Endothelial cell (in vitro differentiated cells): ENCODE measurements around the gene TRIM5. TPM values are rescaled to one million over a fixed set of nuclear protein-coding genes. Genes with fewer than 3 reads are reported as not detected.
A peak's percentile ranks its signal among the peaks of the same experiment; 100 is the strongest.
"Not testable (repeated sequence)": the region's sequence is repeated elsewhere in the genome, so short reads cannot be mapped to it uniquely, and the experiment has no call there.

Source experiments
- DNase-seq: peaks from one replicate; pipeline ENCODE4 v3.0.0; 2021; ENCODE audit warnings: low spot score
- H3K27ac Mint-ChIP-seq: one replicate; pipeline ENCODE4 v1.8.0; 2021; ENCODE audit warnings: mixed read lengths, inconsistent platforms; ENCODE audit not compliant: unreplicated experiment
- H3K27me3 Mint-ChIP-seq: one replicate; pipeline ENCODE4 v1.8.0; 2021; ENCODE audit warnings: mild to moderate bottlenecking, moderate library complexity, mixed read lengths, inconsistent platforms; ENCODE audit not compliant: unreplicated experiment
- H3K36me3 Mint-ChIP-seq: one replicate; pipeline ENCODE4 v1.8.0; 2021; ENCODE audit warnings: mild to moderate bottlenecking, low read depth, mixed read lengths, inconsistent platforms; ENCODE audit not compliant: unreplicated experiment
- H3K4me1 Mint-ChIP-seq: one replicate; pipeline ENCODE4 v1.8.0; 2021; ENCODE audit warnings: mild to moderate bottlenecking, mixed read lengths, inconsistent platforms; ENCODE audit not compliant: unreplicated experiment
- H3K4me3 Mint-ChIP-seq: one replicate; pipeline ENCODE4 v1.8.0; 2021; ENCODE audit warnings: mild to moderate bottlenecking, mixed read lengths, inconsistent platforms; ENCODE audit not compliant: unreplicated experiment
- H3K9me3 Mint-ChIP-seq: one replicate; pipeline ENCODE4 v1.8.0; 2021; ENCODE audit warnings: mixed read lengths, inconsistent platforms; ENCODE audit not compliant: unreplicated experiment
- CTCF ChIP-seq: fragments of 200-600 bp; sonication (generic); IDR thresholded peaks from one replicate; pipeline ENCODE4 v1.5.0; 2021; ENCODE audit warnings: antibody characterized with exemption; ENCODE audit not compliant: unreplicated experiment
- total RNA-seq: library from RNA; stranded (reverse); fragmentation: NEBNext Ultra II Directional; extraction: Animal tissue kit (Norgen Biotek cat#: 25700); gene quantifications from one replicate; pipeline ENCODE4 v1.2.1, GENCODE V29; 2021; ENCODE audit not compliant: unreplicated experiment

Gene TRIM5
- total RNA-seq, 1 donor from 2014 or later: 114 TPM

GRCh38 chr11:5719703-5720495, 35.0 kb upstream of the TRIM5 start:
- H3K4me3 Mint-ChIP-seq: peak overlapping the region; percentile 54
- no peaks in the 10 kb centered on the region for H3K9me3 Mint-ChIP-seq
- H3K27ac Mint-ChIP-seq: no peak overlapping the region
- H3K4me1 Mint-ChIP-seq: peaks cover 4% of the 10 kb centered on the region
- no peak for DNase-seq
- peaks cover 1% of the 10 kb centered on the region for H3K27me3 Mint-ChIP-seq
- TF ChIP-seq CTCF: no peak
- H3K36me3 Mint-ChIP-seq: peaks cover 35% of the 10 kb centered on the region

GRCh38 chr11:5716518-5716917, 31.6 kb upstream of the TRIM5 start:
- DNase-seq, H3K27ac Mint-ChIP-seq, H3K4me1 Mint-ChIP-seq, H3K27me3 Mint-ChIP-seq, H3K9me3 Mint-ChIP-seq: not testable (repeated sequence)
- peaks cover 30% of the 10 kb centered on the region for H3K36me3 Mint-ChIP-seq
- H3K4me3 Mint-ChIP-seq: peak overlapping the region; percentile 62

- DNase-seq: no peak
- H3K27me3 Mint-ChIP-seq: peaks cover 1% of the 10 kb centered on the region
- peak overlapping the region; percentile 82 for H3K27ac Mint-ChIP-seq
- no peak overlapping the region for H3K4me3 Mint-ChIP-seq
- no peaks in the 10 kb centered on the region for H3K9me3 Mint-ChIP-seq
- TF ChIP-seq CTCF: no peak
- H3K4me1 Mint-ChIP-seq: peaks cover 6% of the 10 kb centered on the region
- H3K36me3 Mint-ChIP-seq: peaks cover 18% of the 10 kb centered on the region
These were observed 28.8 kb upstream of the TRIM5 start for GRCh38 chr11:5713695-5714094.

GRCh38 chr11:5712507-5712906, 27.6 kb upstream of the TRIM5 start:
- H3K36me3 Mint-ChIP-seq: peaks cover 14% of the 10 kb centered on the region
- H3K9me3 Mint-ChIP-seq: no peaks in the 10 kb centered on the region
- H3K4me3 Mint-ChIP-seq: no peak overlapping the region
- H3K4me1 Mint-ChIP-seq: peaks cover 6% of the 10 kb centered on the region
- peak; percentile 59 for TF ChIP-seq CTCF
- no peaks in the 10 kb centered on the region for H3K27me3 Mint-ChIP-seq
- DNase-seq: no peak
- H3K27ac Mint-ChIP-seq: no peak overlapping the region

- no peak overlapping the region for H3K4me3 Mint-ChIP-seq
These were observed 20.8 kb upstream of the TRIM5 start for GRCh38 chr11:5705688-5706087.

More at GRCh38 chr11:5705688-5706087, 20.8 kb upstream of the TRIM5 start:
- Mint-ChIP-seq H3K9me3 (no peaks in the 10 kb centered on the region), H3K27ac (no peak overlapping the region), H3K27me3 (no peaks in the 10 kb centered on the region), H3K36me3 (peaks cover 18% of the 10 kb centered on the region), H3K4me1 (no peaks in the 10 kb centered on the region)
- no peak for DNase-seq
- no peak for TF ChIP-seq CTCF
